Fibroblast of lung (primary cell): ENCODE data around the gene KBTBD6. TPM values are rescaled to one million over a fixed set of nuclear protein-coding genes. Genes with fewer than 3 reads are reported as not detected.
"Not testable (repeated sequence)": the region's sequence is repeated elsewhere in the genome, so short reads cannot be mapped to it uniquely, and the experiment has no call there.

Source experiments
- DNase-seq, 2 donors: peaks; one replicate each; pipeline versions ENCODE4 v3.0.0 to v3.0.0-alpha.2; 2010; ENCODE audit warnings: low read depth in 2 of 2
- H2AFZ ChIP-seq: 2 replicates; pipeline ENCODE4 v1.5.1; 2012; ENCODE audit warnings: low read length, control low read depth, inconsistent platforms
- H3K27ac ChIP-seq: 2 replicates; pipeline ENCODE4 v1.5.1; 2011; ENCODE audit warnings: low read length, control low read depth; ENCODE audit not compliant: insufficient read depth
- H3K27me3 ChIP-seq: 2 replicates; pipeline ENCODE4 v1.5.1; 2011; ENCODE audit warnings: mild to moderate bottlenecking, low read length; ENCODE audit not compliant: control insufficient read depth, insufficient read depth
- H3K36me3 ChIP-seq: 2 replicates; pipeline ENCODE4 v1.5.1; 2011; ENCODE audit warnings: low read length; ENCODE audit not compliant: control insufficient read depth, insufficient read depth
- H3K4me1 ChIP-seq: 2 replicates; pipeline ENCODE4 v1.5.1; 2011; ENCODE audit warnings: low read length; ENCODE audit not compliant: control insufficient read depth, insufficient read depth; ENCODE audit errors: extremely low read depth
- H3K4me2 ChIP-seq: 2 replicates; pipeline ENCODE4 v1.5.1; 2011; ENCODE audit warnings: low read length, control low read depth; ENCODE audit not compliant: insufficient read depth; ENCODE audit errors: extremely low read depth
- H3K4me3 ChIP-seq, 4 experiments: fragments of 200-600 bp in 1 of 4; sonication (generic) in 1 of 4; replicated peaks in 1 of 4; 2 replicates each; pipeline ENCODE4 v1.5.1; 2011 to 2016; ENCODE audit warnings: low read length in 4 of 4, low read depth in 3 of 4, mild to moderate bottlenecking in 3 of 4, control low read depth in 2 of 4, inconsistent platforms in 1 of 4, mixed read lengths in 1 of 4; ENCODE audit not compliant: insufficient read depth in 1 of 4; ENCODE audit errors: control extremely low read depth in 1 of 4
- H3K79me2 ChIP-seq: 2 replicates; pipeline ENCODE4 v1.5.1; 2012; ENCODE audit warnings: mild to moderate bottlenecking, low read length, inconsistent platforms; ENCODE audit not compliant: control insufficient read depth, insufficient read depth
- H3K9ac ChIP-seq: 2 replicates; pipeline ENCODE4 v1.5.1; 2011; ENCODE audit warnings: mild to moderate bottlenecking, low read length, control low read depth; ENCODE audit not compliant: insufficient read depth
- H3K9me3 ChIP-seq: 2 replicates; pipeline ENCODE4 v1.5.1; 2012; ENCODE audit warnings: low read depth, low read length; ENCODE audit not compliant: control insufficient read depth, insufficient read depth
- H4K20me1 ChIP-seq: 2 replicates; pipeline ENCODE4 v1.5.1; 2011; ENCODE audit warnings: low read length; ENCODE audit not compliant: control insufficient read depth, insufficient read depth; ENCODE audit errors: extremely low read depth
- EZH2 ChIP-seq: IDR thresholded peaks from 2 replicates; pipeline ENCODE4 v1.5.1; 2012; ENCODE audit warnings: low read length, control low read depth, mild to moderate bottlenecking; ENCODE audit errors: missing control alignments
- polyA plus RNA-seq, 2 donors: library from polyadenylated mRNA; depleted of rRNA in 1 of 2; stranded (reverse) in 1 of 2; unstranded in 1 of 2; fragments of >200 nt; gene quantifications; 2 replicates each; pipeline ENCODE4 v1.2.1, GENCODE V29; 2011 to 2012; ENCODE audit warnings: missing spikeins in 1 of 2
- total RNA-seq: library from RNA; depleted of rRNA; stranded (reverse); fragments of >200 nt; gene quantifications from 2 replicates; pipeline ENCODE4 v1.2.1, GENCODE V29; 2014
- TF ChIP-seq, protein P1 (sequence below), 2 donors: IDR thresholded peaks in 1 of 2; conservative IDR thresholded peaks in 1 of 2; 1 replicate in 1 of 2; 2 replicates in 1 of 2; pipeline ENCODE4 v1.5.1; 2011 to 2012; ENCODE audit warnings: low read length in 2 of 2, control low read depth in 1 of 2, inconsistent platforms in 1 of 2, low read depth in 1 of 2, mild to moderate bottlenecking in 1 of 2

KBTBD6 gene
- total and polyA plus RNA-seq, 2 donors (not counting 1 experiment from before 2014, with no cell fraction given): 6.7 to 12.4 TPM

DNA sequence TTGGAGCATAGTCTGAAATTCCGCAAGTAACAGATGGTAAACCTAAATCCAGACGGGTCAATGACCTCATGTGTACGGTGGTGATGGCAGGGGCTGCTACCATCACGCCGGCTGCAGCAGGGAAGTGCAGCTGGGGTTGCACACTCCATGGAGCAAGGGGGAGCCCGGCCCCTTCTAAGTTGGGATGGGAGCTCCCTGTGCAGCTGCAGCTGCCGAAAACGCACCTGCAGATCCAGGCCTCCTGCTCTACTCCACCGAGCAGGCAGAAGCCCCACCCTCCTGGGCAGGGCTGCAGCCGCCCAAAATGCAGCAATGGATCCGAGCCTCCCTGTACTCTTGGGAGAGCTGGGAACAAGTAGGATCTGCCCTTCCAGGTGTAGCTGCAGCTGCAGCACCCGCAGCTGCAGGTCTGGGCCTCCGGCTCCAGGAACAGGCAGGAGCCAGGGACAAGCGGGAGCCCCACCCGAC lies 25.5 kb downstream of the KBTBD6 start:
- Histone ChIP-seq H3K79me2 (no peaks in the 10 kb centered on the region), H3K9me3 (no peaks in the 10 kb centered on the region), H3K4me1 (no peaks in the 10 kb centered on the region), H4K20me1 (no peaks in the 10 kb centered on the region), H3K9ac (no peak overlapping the region), H3K4me2 (no peak overlapping the region), H3K27ac (no peak overlapping the region), H3K27me3 (no peaks in the 10 kb centered on the region), H3K4me3 (no peak overlapping the region), H3K36me3 (no peaks in the 10 kb centered on the region), H2AFZ (no peak overlapping the region)
- no peak for DNase-seq
- no peak for TF ChIP-seq EZH2
- TF ChIP-seq, protein P1, sequence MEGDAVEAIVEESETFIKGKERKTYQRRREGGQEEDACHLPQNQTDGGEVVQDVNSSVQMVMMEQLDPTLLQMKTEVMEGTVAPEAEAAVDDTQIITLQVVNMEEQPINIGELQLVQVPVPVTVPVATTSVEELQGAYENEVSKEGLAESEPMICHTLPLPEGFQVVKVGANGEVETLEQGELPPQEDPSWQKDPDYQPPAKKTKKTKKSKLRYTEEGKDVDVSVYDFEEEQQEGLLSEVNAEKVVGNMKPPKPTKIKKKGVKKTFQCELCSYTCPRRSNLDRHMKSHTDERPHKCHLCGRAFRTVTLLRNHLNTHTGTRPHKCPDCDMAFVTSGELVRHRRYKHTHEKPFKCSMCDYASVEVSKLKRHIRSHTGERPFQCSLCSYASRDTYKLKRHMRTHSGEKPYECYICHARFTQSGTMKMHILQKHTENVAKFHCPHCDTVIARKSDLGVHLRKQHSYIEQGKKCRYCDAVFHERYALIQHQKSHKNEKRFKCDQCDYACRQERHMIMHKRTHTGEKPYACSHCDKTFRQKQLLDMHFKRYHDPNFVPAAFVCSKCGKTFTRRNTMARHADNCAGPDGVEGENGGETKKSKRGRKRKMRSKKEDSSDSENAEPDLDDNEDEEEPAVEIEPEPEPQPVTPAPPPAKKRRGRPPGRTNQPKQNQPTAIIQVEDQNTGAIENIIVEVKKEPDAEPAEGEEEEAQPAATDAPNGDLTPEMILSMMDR (conservative IDR thresholded peaks at IDR 0.05 in 1 of 2, IDR thresholded peaks at IDR 0.05 in 1 of 2; ENCODE audit: low read depth in 1 of 2, low read length in 2 of 2): no peak

DNA sequence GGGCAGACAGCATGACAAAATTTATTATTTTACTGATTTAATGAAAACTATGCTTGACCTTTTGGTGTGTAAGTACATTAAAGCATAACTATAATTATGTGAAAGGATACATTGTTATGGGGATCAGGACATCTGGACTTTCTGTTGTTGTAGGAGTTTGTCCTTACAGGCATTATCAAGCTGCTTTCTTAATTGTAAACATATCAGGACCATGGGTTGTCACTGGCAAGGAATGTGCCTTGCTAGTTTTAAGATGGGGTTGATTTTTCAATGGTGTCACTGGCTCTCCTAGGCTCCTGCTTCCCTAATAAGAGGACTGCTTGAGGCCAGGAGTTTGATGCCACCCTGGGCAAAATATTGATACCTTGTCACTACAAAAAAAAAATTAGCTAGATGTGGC lies 32.6 kb downstream of the KBTBD6 start:
- H3K27me3 ChIP-seq: no peaks in the 10 kb centered on the region
- TF ChIP-seq EZH2: no peak
- TF ChIP-seq, protein P1 (conservative IDR thresholded peaks at IDR 0.05 in 1 of 2, IDR thresholded peaks at IDR 0.05 in 1 of 2; ENCODE audit: low read depth in 1 of 2, low read length in 2 of 2): no peak
- no peaks in the 10 kb centered on the region for H4K20me1 ChIP-seq
- no peaks in the 10 kb centered on the region for H3K36me3 ChIP-seq
- H3K9ac ChIP-seq: no peak overlapping the region
- no peaks in the 10 kb centered on the region for H3K9me3 ChIP-seq
- H3K4me1 ChIP-seq: no peaks in the 10 kb centered on the region
- H3K79me2 ChIP-seq: no peaks in the 10 kb centered on the region
- no peak overlapping the region for H3K27ac ChIP-seq
- no peak overlapping the region for H3K4me3 ChIP-seq
- no peak overlapping the region for H3K4me2 ChIP-seq
- H2AFZ ChIP-seq: no peak overlapping the region
- no peak for DNase-seq

DNA sequence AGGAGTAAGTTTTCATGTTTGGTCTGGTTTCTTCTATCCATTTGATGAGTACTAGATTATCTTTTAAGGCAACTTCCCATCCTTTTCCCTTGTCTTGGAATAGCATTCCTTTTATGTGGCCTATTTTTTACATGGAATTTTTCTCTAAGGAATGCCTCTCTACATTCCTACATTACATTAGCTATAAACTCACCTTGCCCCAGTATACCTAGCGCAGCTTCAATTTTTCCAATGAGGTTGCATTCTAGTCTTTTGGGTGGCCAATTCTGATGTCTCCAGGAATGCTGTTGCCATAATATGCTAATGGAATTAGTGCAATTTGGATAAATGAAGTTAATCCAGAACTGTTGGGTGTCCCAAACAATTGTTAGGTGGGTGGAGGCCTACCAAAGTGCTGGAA lies 33.8 kb downstream of the KBTBD6 start:
- Histone ChIP-seq H3K4me3 (no peak overlapping the region), H4K20me1 (no peaks in the 10 kb centered on the region), H3K4me1 (no peaks in the 10 kb centered on the region), H3K36me3 (no peaks in the 10 kb centered on the region), H3K79me2 (no peaks in the 10 kb centered on the region), H2AFZ (no peak overlapping the region), H3K9ac (no peak overlapping the region), H3K27me3 (no peaks in the 10 kb centered on the region), H3K9me3 (no peaks in the 10 kb centered on the region), H3K4me2 (no peak overlapping the region), H3K27ac (no peak overlapping the region)
- DNase-seq: no peak
- TF ChIP-seq EZH2: no peak
- TF ChIP-seq, protein P1 (conservative IDR thresholded peaks at IDR 0.05 in 1 of 2, IDR thresholded peaks at IDR 0.05 in 1 of 2; ENCODE audit: low read depth in 1 of 2, low read length in 2 of 2): no peak

DNA sequence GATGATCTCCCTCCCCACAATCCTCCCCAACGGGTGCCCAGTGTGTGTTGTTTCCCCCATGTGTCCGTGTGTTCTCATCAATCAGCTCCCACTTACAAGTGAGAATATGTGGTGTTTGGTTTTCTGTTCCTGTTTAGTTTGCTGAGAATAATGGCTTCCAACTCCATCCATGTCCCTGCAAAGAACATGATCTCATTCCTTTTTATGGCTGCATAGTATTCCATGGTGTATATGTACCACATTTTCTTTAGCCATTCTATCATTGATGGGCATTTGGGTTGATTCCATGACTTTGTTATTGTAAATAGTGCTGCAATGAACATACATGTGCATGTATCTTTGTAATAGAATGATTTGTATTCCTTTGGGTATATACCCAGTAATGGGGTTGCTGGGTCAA lies 36.9 kb downstream of the KBTBD6 start:
- H3K4me2 ChIP-seq, H3K4me1 ChIP-seq, H3K79me2 ChIP-seq, DNase-seq, H3K27ac ChIP-seq, H3K27me3 ChIP-seq, H3K36me3 ChIP-seq, H3K4me3 ChIP-seq, H4K20me1 ChIP-seq, H3K9ac ChIP-seq, H3K9me3 ChIP-seq, H2AFZ ChIP-seq: not testable (repeated sequence)
